ENCODE measurements around the gene ARHGAP32.
A peak's percentile ranks its signal among the peaks of the same experiment; 100 is the strongest.
"Not testable (repeated sequence)": the region's sequence is repeated elsewhere in the genome, so short reads cannot be mapped to it uniquely, and the experiment has no call there.

The ARHGAP32 gene

GRCh38 chr11:129018126-129018525 lies 174.0 kb downstream of the ARHGAP32 start:
- no peak for DNase-seq

DNA sequence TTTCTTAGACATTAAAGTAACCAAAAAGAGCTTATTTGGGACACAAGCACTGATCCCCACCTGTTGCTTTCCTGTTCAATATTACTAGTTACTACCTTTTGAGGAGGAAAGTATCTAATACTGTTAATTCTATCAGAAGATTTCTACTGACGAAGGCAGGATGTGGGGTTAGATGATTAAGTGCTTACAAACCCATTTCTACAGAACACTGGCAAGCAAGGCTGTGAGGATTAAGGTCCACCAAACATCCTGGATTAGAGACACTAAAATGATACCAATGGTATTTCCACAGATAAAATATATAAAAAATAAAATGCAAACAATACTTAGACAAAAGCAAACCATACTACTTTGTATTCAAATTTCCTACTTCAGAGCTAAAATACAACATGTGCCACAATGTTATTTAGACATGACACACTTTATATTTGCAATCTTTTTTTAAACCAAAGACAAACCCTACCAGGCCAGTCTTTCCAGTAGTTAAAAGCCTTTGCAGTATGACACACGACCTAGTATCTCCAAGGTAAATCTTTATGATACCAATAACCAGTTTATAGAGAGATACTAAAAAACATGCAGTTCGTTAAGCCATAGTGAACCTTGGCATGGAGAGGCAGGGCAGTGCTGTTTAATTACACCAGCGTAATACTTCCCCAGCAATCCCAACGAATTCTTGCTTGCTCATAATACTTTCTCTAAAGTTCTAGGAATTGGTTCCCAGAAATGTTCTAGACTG lies 178.2 kb downstream of the ARHGAP32 start:
- DNase-seq, result no peak

GRCh38 chr11:129012880-129013279 lies 179.2 kb downstream of the ARHGAP32 start:
- no peak for DNase-seq

- no peak for DNase-seq
Measured at GRCh38 chr11:129006161-129006560, 186.0 kb downstream of the ARHGAP32 start.

DNA sequence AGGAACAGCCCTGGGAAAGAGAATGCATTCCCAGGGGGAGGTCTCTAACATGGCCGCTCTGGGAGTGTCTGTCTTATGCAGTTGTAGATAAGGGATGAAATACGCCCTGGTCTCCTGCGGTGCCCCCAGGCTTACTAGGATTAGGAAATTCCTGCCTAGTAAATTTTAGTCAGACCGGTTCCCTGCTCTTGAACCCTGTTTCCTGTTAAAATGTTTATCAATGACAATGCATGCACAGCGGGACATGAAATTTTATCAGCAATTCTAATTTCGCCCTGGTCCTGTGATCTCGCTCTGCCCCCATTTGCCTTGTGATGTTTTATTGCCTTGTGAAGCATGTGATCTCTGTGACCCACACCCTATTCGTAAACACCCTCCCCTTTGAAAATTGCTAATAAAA lies 193.0 kb downstream of the ARHGAP32 start:
- not testable (repeated sequence) for DNase-seq

GRCh38 chr11:128988242-128988970 lies 203.7 kb downstream of the ARHGAP32 start:
- DNase-seq, result no peak

GRCh38 chr11:128985880-128986279 lies 206.2 kb downstream of the ARHGAP32 start:
- DNase-seq, result no peak

DNA sequence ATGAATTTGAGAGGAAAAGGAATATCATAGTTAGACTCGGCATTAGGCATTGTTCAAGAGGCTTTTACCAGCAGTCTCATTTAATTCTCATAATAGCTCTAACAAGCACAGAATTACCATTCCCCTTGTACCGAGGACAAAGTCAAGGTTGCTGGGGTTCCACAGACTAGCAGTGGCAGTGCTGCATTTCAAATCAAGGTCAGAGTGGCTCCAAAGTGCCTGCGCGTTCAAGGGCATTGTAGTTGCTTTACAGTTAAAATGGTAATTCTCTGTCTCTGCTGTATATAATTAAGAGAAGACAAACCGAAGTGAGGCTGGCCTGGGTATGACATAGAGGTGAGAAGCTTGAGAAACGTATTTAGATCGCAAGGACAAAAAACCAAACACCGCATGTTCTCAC lies 209.1 kb downstream of the ARHGAP32 start:
- no peak for DNase-seq

DNA sequence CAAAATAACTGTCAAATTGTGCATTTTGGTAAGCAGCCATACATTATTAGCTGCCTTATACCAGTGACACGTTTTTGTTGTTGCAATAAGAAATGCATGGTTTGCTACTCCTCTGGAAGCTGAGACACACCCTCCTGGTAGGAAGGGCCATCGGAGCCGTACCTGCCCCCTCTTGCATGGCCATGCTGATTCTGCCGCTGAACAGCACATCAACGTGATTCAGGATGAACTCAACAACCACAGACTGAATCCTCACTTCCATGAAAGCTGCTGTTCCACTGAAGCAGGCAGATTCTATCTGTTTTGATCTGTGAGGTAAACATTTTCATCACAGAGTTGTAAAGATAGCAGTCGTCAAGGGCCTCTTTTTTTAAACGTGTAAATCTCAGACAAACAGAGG lies 210.9 kb downstream of the ARHGAP32 start:
- DNase-seq, result no peak

- no peak for DNase-seq
Measured at GRCh38 chr11:128970598-128971190, 221.4 kb downstream of the ARHGAP32 start.

GRCh38 chr11:128968916-128969315 lies 223.2 kb downstream of the ARHGAP32 start:
- no peak for DNase-seq

- DNase-seq, result no peak
Measured at GRCh38 chr11:128967578-128967977, 224.5 kb downstream of the ARHGAP32 start.

DNA sequence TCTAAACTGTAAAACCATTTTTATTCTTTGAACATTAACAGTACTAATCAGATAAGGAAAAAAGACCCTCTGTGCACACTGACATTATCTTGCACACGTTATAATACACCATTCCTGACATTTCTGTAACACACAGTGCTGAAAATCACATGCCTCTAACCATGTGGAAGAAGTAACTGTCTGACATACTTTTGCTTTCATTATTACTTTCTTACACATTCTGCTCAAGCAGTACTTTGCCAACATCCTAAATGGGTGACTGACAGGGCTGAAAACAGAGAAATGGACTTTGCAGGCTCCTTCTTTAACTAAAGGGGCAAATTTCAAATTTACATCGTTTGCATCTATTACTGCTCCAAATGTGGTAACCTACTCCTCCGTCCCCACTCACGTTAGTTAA lies 226.6 kb downstream of the ARHGAP32 start:
- no peak for DNase-seq

- DNase-seq, result no peak
Measured at GRCh38 chr11:128964463-128964930, 227.6 kb downstream of the ARHGAP32 start.

DNA sequence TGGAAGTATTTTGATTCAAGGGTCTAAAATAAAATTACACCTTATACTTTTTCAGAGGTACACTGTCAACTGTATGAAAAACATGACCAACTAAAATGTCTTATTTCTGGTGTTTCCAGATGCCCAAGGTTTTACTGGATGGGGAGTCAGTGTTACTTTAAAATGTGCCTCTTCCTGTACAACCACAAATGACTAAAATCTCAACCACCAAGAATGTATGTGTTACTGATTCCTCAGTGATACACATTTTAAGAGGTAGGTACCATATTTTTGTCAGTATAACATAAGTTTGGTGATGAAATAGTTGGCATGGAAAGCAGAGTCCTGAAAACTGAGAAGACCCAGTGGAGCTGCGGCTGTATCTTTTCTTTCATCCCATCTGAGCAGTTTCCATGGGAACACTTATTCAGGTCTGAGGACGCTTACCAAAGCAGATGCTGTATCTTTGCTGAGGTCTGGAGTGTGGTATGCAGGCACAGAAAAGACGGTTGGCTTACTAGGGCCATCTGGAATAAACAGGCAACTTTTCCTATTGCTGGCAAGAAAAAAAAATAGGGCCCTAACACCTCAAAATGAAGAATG lies 228.3 kb downstream of the ARHGAP32 start:
- no peak for DNase-seq

- DNase-seq, result no peak
Measured at GRCh38 chr11:128962896-128963295, 229.2 kb downstream of the ARHGAP32 start.

GRCh38 chr11:128961645-128962044 lies 230.5 kb downstream of the ARHGAP32 start:
- no peak for DNase-seq

DNA sequence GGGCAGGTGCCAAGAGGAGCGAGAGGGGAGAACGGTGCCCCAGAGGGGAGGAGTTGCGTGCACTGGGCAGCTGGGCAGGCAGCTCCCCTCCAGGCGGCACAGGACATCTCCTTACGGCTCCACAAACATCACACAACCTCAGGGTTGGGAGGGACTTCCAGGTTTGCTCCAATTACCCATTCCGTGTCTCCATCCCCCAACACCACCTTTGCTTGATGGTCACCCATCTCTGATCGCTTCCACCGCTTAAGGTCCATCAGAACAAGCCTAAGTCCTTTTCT lies 235.0 kb downstream of the ARHGAP32 start:
- no peak for DNase-seq

- DNase-seq, result peak in 1 of 2 experiments; percentile 41
Measured at GRCh38 chr11:128956401-128957201, 235.5 kb downstream of the ARHGAP32 start.

GRCh38 chr11:128955636-128956035 lies 236.5 kb downstream of the ARHGAP32 start:
- no peak for DNase-seq

- DNase-seq, result no peak
Measured at GRCh38 chr11:128953151-128953550, 239.0 kb downstream of the ARHGAP32 start.

- DNase-seq, result no peak
Measured at GRCh38 chr11:128949791-128950454, 242.2 kb downstream of the ARHGAP32 start.
